Right renal cortex interstitium (tissue), 3 donors: Measurements from ENCODE around the gene RPL23. TPM values are rescaled to one million over a fixed set of nuclear protein-coding genes. Genes with fewer than 3 reads are reported as not detected.
"Not testable (repeated sequence)": the region's sequence is repeated elsewhere in the genome, so short reads cannot be mapped to it uniquely, and the experiment has no call there.

Source experiments
- DNase-seq, 3 donors: peaks; one replicate each; pipeline ENCODE4 v3.0.0-alpha.2; 2013; ENCODE audit warnings: low read depth in 3 of 3, low spot score in 2 of 3
- polyA plus RNA-seq, 3 donors: library from polyadenylated mRNA; unstranded; fragments of 120-200 nt; gene quantifications; one replicate each; pipeline ENCODE4 v1.2.1, GENCODE V29; 2013; ENCODE audit not compliant: insufficient read length in 3 of 3

RPL23 gene
- polyA plus RNA-seq, 3 donors, result 2,780 to 3,019 (median 2,969) TPM

GRCh38 chr17:38868817-38869525 lies 15.4 kb upstream of the RPL23 start:
- DNase-seq, result peak; percentile 84 to 89 (median 87)

- no peak for DNase-seq
These were observed 14.7 kb upstream of the RPL23 start for GRCh38 chr17:38867968-38868816.

- DNase-seq, result no peak
These were observed 13.9 kb upstream of the RPL23 start for GRCh38 chr17:38867179-38867967.

GRCh38 chr17:38864636-38865398 lies 11.3 kb upstream of the RPL23 start:
- DNase-seq, result no peak

GRCh38 chr17:38861399-38861843 lies 7.9 kb upstream of the RPL23 start:
- no peak for DNase-seq

GRCh38 chr17:38857271-38857670 lies 3.8 kb upstream of the RPL23 start:
- no peak for DNase-seq

GRCh38 chr17:38855101-38855714 lies 1.7 kb upstream of the RPL23 start:
- not testable (repeated sequence) for DNase-seq

GRCh38 chr17:38852771-38853291 lies 690 bp downstream of the RPL23 start:
- DNase-seq, result no peak

GRCh38 chr17:38851434-38851833 lies 2.1 kb downstream of the RPL23 start:
- no peak for DNase-seq

GRCh38 chr17:38850374-38850773 lies 3.1 kb downstream of the RPL23 start:
- no peak for DNase-seq

GRCh38 chr17:38848939-38849605 lies 4.4 kb downstream of the RPL23 start:
- DNase-seq, result no peak

GRCh38 chr17:38848557-38848891 lies 5.0 kb downstream of the RPL23 start:
- no peak for DNase-seq

- no peak for DNase-seq
These were observed 9.2 kb downstream of the RPL23 start for GRCh38 chr17:38844261-38844757.

- DNase-seq, result no peak
These were observed 27.7 kb downstream of the RPL23 start for GRCh38 chr17:38825762-38826247.

GRCh38 chr17:38824899-38825761 lies 28.4 kb downstream of the RPL23 start, which contains the start of gene CWC25:
Gene CWC25, minus strand, starts transcription at chr17:38825321. Its CDS starts 138 bp downstream, at chr17:38825183.
- peak; percentile 94 to 100 (median 96) for DNase-seq

- DNase-seq, result no peak
These were observed 37.8 kb downstream of the RPL23 start for GRCh38 chr17:38815576-38816193.

GRCh38 chr17:38809828-38810227 lies 43.7 kb downstream of the RPL23 start:
- DNase-seq, result no peak
